Dermis blood vessel endothelial cell (primary cell): ENCODE measurements around the gene MYO15B. TPM values are rescaled to one million over a fixed set of nuclear protein-coding genes. Genes with fewer than 3 reads are reported as not detected.

Experiments
- DNase-seq: peaks from one replicate; pipeline ENCODE4 v3.0.0; 2010
- total RNA-seq: library from RNA; depleted of rRNA; stranded (reverse); fragments of >200 nt; gene quantifications from 2 replicates; pipeline ENCODE4 v1.2.3, GENCODE V29; 2014

MYO15B gene
- total RNA-seq, 1 donor from 2014 or later: 28.4 TPM

GRCh38 chr17:75604034-75604695 lies 16.6 kb downstream of the MYO15B start:
- no peak for DNase-seq

GRCh38 chr17:75605790-75606189 lies 18.2 kb downstream of the MYO15B start:
- no peak for DNase-seq

- DNase-seq: no peak
Measured at GRCh38 chr17:75607086-75607485, 19.5 kb downstream of the MYO15B start.

- no peak for DNase-seq
Measured at GRCh38 chr17:75610103-75610984, 22.7 kb downstream of the MYO15B start.

GRCh38 chr17:75611851-75612429 lies 24.3 kb downstream of the MYO15B start:
- DNase-seq: no peak

GRCh38 chr17:75612906-75613626 lies 25.5 kb downstream of the MYO15B start:
- DNase-seq: no peak

GRCh38 chr17:75614006-75614405 lies 26.4 kb downstream of the MYO15B start:
- no peak for DNase-seq

GRCh38 chr17:75614556-75615270 lies 27.1 kb downstream of the MYO15B start:
- no peak for DNase-seq

- no peak for DNase-seq
Measured at GRCh38 chr17:75615301-75615700, 27.7 kb downstream of the MYO15B start.

- DNase-seq: no peak
Measured at GRCh38 chr17:75616521-75617122, 29.0 kb downstream of the MYO15B start.

GRCh38 chr17:75617218-75617617 lies 29.6 kb downstream of the MYO15B start:
- DNase-seq: no peak

- DNase-seq: no peak
Measured at GRCh38 chr17:75617675-75618074, 30.1 kb downstream of the MYO15B start.

GRCh38 chr17:75619506-75620431 lies 32.2 kb downstream of the MYO15B start:
- peak; percentile 69 for DNase-seq

GRCh38 chr17:75621489-75621888 lies 33.9 kb downstream of the MYO15B start:
- DNase-seq: no peak

- DNase-seq: no peak
Measured at GRCh38 chr17:75622076-75622475, 34.5 kb downstream of the MYO15B start.

GRCh38 chr17:75622771-75623273 lies 35.2 kb downstream of the MYO15B start:
- no peak for DNase-seq

- DNase-seq: no peak
Measured at GRCh38 chr17:75623386-75623785, 35.8 kb downstream of the MYO15B start.

GRCh38 chr17:75624021-75624420 lies 36.4 kb downstream of the MYO15B start:
- no peak for DNase-seq

- DNase-seq: no peak
Measured at GRCh38 chr17:75624714-75625345, 37.2 kb downstream of the MYO15B start.
